Chondrocyte (in vitro differentiated cells): ENCODE results near the gene LDLRAD4. TPM values are rescaled to one million over a fixed set of nuclear protein-coding genes. Genes with fewer than 3 reads are reported as not detected.

Source experiments
- DNase-seq: peaks from one replicate; pipeline ENCODE4 v3.0.0; 2021; ENCODE audit warnings: mixed read lengths, low spot score
- H3K27ac Mint-ChIP-seq: one replicate; pipeline ENCODE4 v1.8.0; 2021; ENCODE audit warnings: mild to moderate bottlenecking, moderate library complexity, mixed read lengths; ENCODE audit not compliant: unreplicated experiment
- H3K27me3 Mint-ChIP-seq: 2 replicates; pipeline ENCODE4 v1.8.0; 2021; ENCODE audit warnings: low read depth, mixed read lengths
- H3K36me3 Mint-ChIP-seq: 2 replicates; pipeline ENCODE4 v1.8.0; 2021; ENCODE audit warnings: low read depth, mixed read lengths
- H3K4me1 Mint-ChIP-seq: 2 replicates; pipeline ENCODE4 v1.8.0; 2021; ENCODE audit warnings: low read depth, mild to moderate bottlenecking, mixed read lengths
- H3K4me3 Mint-ChIP-seq: one replicate; pipeline ENCODE4 v1.8.0; 2021; ENCODE audit warnings: mild to moderate bottlenecking, moderate library complexity, mixed read lengths; ENCODE audit not compliant: unreplicated experiment
- H3K9me3 Mint-ChIP-seq: 2 replicates; pipeline ENCODE4 v1.8.0; 2021; ENCODE audit warnings: low read depth, mixed read lengths
- total RNA-seq: library from RNA; stranded (reverse); gene quantifications from 3 replicates; pipeline ENCODE4 v1.2.1, GENCODE V29; 2021
- TF ChIP-seq, protein P1 (sequence below): fragments of 200-600 bp; sonication (generic); IDR thresholded peaks from 2 replicates; pipeline ENCODE4 v1.5.0; 2021; ENCODE audit warnings: antibody characterized with exemption, mild to moderate bottlenecking, moderate library complexity

Gene LDLRAD4
- total RNA-seq, 1 donor from 2014 or later = 80.5 TPM

DNA sequence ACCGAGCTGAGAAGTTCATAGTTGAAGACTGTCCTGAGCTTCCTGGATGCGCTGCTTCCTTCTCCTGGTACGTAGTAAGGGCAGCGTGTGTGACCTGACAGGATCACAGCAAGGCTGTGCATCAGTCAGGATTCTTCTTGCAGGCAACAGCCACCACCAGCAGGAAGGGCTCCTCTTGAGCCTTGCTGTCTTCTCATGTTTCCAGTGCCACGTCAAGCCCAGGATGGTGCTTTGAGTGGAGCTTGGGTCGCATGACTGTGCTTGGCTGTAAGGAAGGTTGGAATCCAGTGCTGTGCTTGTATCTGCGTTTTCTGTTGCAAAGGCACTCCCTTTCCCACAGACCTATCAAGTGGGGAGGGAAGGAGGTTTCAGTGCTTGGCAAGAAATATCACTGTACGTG, 194.3 kb downstream of the LDLRAD4 start:
- DNase-seq = no peak
- TF ChIP-seq, protein P1, sequence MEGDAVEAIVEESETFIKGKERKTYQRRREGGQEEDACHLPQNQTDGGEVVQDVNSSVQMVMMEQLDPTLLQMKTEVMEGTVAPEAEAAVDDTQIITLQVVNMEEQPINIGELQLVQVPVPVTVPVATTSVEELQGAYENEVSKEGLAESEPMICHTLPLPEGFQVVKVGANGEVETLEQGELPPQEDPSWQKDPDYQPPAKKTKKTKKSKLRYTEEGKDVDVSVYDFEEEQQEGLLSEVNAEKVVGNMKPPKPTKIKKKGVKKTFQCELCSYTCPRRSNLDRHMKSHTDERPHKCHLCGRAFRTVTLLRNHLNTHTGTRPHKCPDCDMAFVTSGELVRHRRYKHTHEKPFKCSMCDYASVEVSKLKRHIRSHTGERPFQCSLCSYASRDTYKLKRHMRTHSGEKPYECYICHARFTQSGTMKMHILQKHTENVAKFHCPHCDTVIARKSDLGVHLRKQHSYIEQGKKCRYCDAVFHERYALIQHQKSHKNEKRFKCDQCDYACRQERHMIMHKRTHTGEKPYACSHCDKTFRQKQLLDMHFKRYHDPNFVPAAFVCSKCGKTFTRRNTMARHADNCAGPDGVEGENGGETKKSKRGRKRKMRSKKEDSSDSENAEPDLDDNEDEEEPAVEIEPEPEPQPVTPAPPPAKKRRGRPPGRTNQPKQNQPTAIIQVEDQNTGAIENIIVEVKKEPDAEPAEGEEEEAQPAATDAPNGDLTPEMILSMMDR = no peak
- H3K4me3 Mint-ChIP-seq = no peak overlapping the region
- no peaks in the 10 kb centered on the region for H3K27me3 Mint-ChIP-seq
- H3K36me3 Mint-ChIP-seq = peaks cover 30% of the 10 kb centered on the region
- H3K4me1 Mint-ChIP-seq = peaks cover 22% of the 10 kb centered on the region
- H3K27ac Mint-ChIP-seq = no peak overlapping the region
- peaks cover 8% of the 10 kb centered on the region for H3K9me3 Mint-ChIP-seq

DNA sequence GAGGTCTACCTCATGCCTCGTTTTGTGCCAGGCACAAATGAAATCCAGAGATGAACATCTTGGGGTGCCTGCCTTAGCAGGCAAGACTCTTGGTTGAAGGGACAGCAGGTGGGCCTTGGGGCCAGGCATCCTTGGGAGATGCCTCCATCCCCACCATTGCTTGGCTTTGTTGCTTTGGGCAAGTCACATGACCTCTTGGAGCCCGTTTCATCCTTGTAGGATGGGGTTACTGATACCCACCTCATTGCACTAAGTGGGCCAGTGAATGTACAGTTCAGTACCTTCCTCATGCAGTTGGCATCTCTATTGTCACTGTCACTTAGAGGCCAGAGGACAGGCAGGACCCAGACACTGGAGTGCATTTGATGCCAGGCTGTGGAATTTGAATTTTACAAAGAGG, 195.5 kb downstream of the LDLRAD4 start:
- Mint-ChIP-seq H3K4me1 (peaks cover 32% of the 10 kb centered on the region), H3K36me3 (peaks cover 30% of the 10 kb centered on the region)

DNA sequence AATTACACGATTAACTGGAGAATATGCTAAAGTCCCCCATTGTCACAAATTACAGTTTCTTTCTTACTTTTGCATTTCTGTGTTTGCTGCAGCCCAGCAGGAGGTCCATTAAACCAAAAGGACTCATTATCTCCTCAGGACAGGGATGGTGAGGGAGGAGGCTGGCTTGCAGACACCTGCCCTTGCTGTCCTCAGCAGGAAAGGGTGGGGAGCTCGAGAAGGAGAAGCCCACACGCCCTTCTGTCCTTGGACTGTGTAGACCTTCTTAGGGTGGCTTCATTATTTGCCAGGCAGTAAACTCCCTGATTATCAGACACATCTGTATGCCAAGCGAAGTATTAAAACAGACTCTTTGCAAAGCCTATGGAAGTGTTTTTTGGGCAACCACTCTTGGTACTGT, 196.0 kb downstream of the LDLRAD4 start:
- Mint-ChIP-seq H3K27me3 (no peaks in the 10 kb centered on the region), H3K36me3 (peaks cover 30% of the 10 kb centered on the region), H3K9me3 (peaks cover 8% of the 10 kb centered on the region), H3K4me3 (no peak overlapping the region), H3K4me1 (peaks cover 36% of the 10 kb centered on the region), H3K27ac (no peak overlapping the region)
- TF ChIP-seq, protein P1 = no peak
- DNase-seq = no peak

More for the DNA sequence above, 195.5 kb downstream of the LDLRAD4 start:
- no peaks in the 10 kb centered on the region for H3K27me3 Mint-ChIP-seq
- H3K9me3 Mint-ChIP-seq = peaks cover 8% of the 10 kb centered on the region
- no peak for DNase-seq
- TF ChIP-seq, protein P1 = no peak
- H3K4me3 Mint-ChIP-seq = no peak overlapping the region
- H3K27ac Mint-ChIP-seq = no peak overlapping the region

DNA sequence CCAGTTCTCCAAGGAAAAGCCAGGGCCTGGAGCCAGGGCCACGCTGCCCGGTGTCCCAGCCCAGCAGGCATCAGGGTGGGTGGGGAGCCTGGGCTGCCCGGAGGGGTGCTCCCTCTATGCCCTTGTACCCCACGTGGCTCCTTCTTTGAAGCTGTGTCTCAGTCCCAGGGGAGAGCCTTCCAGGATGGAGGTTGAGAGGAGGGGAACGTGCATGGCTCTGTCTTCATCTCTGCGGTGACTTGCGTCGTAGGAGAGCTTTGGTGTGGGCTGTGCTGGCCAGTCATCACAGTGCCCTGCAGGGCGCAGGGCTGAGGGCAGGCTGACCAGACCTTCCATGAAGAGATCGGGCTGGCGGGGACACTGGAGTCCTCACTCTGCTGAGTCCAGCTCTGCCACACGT, 197.2 kb downstream of the LDLRAD4 start:
- no peaks in the 10 kb centered on the region for H3K27me3 Mint-ChIP-seq
- DNase-seq = no peak
- TF ChIP-seq, protein P1 = no peak
- H3K4me3 Mint-ChIP-seq = no peak overlapping the region
- peaks cover 43% of the 10 kb centered on the region for H3K4me1 Mint-ChIP-seq
- H3K9me3 Mint-ChIP-seq = peaks cover 8% of the 10 kb centered on the region
- H3K27ac Mint-ChIP-seq = no peak overlapping the region
- H3K36me3 Mint-ChIP-seq = peaks cover 23% of the 10 kb centered on the region

DNA sequence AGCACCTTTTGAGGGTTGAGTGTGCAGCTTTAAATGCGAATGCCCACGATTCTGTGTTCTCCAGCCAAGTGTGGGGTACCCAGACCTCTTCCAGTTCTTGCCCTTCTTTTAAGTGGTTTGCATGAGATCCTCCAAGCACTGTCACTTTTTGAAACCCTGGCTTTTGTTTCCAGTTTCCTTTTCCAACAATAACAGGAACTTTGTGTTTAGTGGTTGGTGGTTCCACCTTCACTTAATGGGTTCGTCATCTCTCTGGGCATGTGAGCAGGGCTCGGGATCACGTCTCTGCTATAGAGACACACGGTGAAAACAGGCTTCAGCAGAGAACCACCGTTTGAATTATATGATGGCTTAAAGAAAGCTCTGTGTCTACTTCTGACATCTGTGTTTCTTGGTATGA, 197.6 kb downstream of the LDLRAD4 start:
- Mint-ChIP-seq H3K4me3 (no peak overlapping the region), H3K36me3 (peaks cover 23% of the 10 kb centered on the region)
- DNase-seq = no peak

More for the DNA sequence above, 197.6 kb downstream of the LDLRAD4 start:
- TF ChIP-seq, protein P1 = no peak
- Mint-ChIP-seq H3K27ac (no peak overlapping the region), H3K4me1 (peaks cover 44% of the 10 kb centered on the region), H3K9me3 (peaks cover 8% of the 10 kb centered on the region), H3K27me3 (no peaks in the 10 kb centered on the region)
